PFSK-1 (cell line): ENCODE measurements around the gene SMIM9.

ENCODE experiments used
- FOXP2 ChIP-seq: optimal IDR thresholded peaks from 2 replicates; pipeline ENCODE3; 2011; ENCODE audit warnings: borderline replicate concordance, control low read depth, inconsistent platforms; ENCODE audit not compliant: insufficient read depth; ENCODE audit errors: extremely low read length, extremely low read depth
- POLR2AphosphoS5 ChIP-seq: IDR thresholded peaks from 2 replicates; pipeline ENCODE4 v1.6.1; 2012; ENCODE audit warnings: low read depth, mild to moderate bottlenecking, control low read depth, low read length, moderate library complexity
- SIN3A ChIP-seq: IDR thresholded peaks from 2 replicates; pipeline ENCODE4 v1.6.1; 2012; ENCODE audit warnings: mild to moderate bottlenecking, low read length, moderate library complexity, borderline replicate concordance; ENCODE audit not compliant: insufficient read depth
- TAF1 ChIP-seq: IDR thresholded peaks from 2 replicates; pipeline ENCODE4 v1.6.1; 2012; ENCODE audit warnings: low read length, control low read depth, borderline replicate concordance; ENCODE audit not compliant: insufficient read depth
- TF ChIP-seq, protein P1 (sequence below), 2 experiments: IDR thresholded peaks; 2 replicates each; pipeline versions ENCODE4 v1.6.1 to v1.8.0; 2011 to 2012; ENCODE audit warnings: low read depth in 2 of 2, low read length in 2 of 2, control low read depth in 1 of 2, inconsistent platforms in 1 of 2, mild to moderate bottlenecking in 1 of 2, moderate library complexity in 1 of 2; ENCODE audit not compliant: insufficient read depth in 1 of 2

The SMIM9 gene

GRCh38 chrX:154836163-154836562 is 1.7 kb upstream of the SMIM9 start:
- TF ChIP-seq SIN3A: no peak
- TF ChIP-seq, protein P1, sequence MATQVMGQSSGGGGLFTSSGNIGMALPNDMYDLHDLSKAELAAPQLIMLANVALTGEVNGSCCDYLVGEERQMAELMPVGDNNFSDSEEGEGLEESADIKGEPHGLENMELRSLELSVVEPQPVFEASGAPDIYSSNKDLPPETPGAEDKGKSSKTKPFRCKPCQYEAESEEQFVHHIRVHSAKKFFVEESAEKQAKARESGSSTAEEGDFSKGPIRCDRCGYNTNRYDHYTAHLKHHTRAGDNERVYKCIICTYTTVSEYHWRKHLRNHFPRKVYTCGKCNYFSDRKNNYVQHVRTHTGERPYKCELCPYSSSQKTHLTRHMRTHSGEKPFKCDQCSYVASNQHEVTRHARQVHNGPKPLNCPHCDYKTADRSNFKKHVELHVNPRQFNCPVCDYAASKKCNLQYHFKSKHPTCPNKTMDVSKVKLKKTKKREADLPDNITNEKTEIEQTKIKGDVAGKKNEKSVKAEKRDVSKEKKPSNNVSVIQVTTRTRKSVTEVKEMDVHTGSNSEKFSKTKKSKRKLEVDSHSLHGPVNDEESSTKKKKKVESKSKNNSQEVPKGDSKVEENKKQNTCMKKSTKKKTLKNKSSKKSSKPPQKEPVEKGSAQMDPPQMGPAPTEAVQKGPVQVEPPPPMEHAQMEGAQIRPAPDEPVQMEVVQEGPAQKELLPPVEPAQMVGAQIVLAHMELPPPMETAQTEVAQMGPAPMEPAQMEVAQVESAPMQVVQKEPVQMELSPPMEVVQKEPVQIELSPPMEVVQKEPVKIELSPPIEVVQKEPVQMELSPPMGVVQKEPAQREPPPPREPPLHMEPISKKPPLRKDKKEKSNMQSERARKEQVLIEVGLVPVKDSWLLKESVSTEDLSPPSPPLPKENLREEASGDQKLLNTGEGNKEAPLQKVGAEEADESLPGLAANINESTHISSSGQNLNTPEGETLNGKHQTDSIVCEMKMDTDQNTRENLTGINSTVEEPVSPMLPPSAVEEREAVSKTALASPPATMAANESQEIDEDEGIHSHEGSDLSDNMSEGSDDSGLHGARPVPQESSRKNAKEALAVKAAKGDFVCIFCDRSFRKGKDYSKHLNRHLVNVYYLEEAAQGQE (IDR thresholded peaks at IDR 0.05; ENCODE audit: insufficient read depth in 1 of 2, low read depth in 2 of 2, low read length in 2 of 2): no peak
- no peak for TF ChIP-seq FOXP2
- TF ChIP-seq POLR2AphosphoS5: no peak
- TF ChIP-seq TAF1: no peak

GRCh38 chrX:154833746-154834274 is 652 bp downstream of the SMIM9 start:
- no peak for TF ChIP-seq SIN3A
- no peak for TF ChIP-seq TAF1
- no peak for TF ChIP-seq FOXP2
- TF ChIP-seq, protein P1 (IDR thresholded peaks at IDR 0.05; ENCODE audit: insufficient read depth in 1 of 2, low read depth in 2 of 2, low read length in 2 of 2): no peak

DNA sequence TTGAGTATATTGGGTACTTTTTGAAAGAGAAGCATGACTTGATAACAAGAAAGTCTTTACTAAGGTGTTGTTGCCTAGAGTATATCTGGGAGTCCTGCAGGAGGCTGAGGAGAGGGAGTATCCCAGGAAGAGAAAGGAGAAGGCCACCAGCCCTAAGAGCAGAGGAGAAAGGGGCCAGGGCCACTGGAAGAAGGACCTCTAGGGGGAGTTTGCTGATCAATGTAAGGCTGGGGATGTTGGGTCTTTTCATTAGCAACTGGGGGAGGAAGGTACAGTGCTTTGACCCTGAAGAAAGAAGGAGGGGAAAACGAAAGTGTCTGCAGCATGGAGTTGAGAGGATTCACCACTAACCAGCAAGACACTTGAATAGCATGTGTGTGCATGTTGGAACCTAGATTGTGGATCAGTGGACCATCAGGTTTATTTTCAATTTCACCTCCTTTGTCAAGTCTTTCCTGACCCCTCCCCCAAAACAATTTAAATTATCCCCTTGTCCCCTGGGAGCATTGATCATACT is 4.5 kb downstream of the SMIM9 start:
- TF ChIP-seq FOXP2: no peak
- no peak for TF ChIP-seq POLR2AphosphoS5
- no peak for TF ChIP-seq TAF1
- no peak for TF ChIP-seq SIN3A
- TF ChIP-seq, protein P1 (IDR thresholded peaks at IDR 0.05; ENCODE audit: insufficient read depth in 1 of 2, low read depth in 2 of 2, low read length in 2 of 2): no peak

DNA sequence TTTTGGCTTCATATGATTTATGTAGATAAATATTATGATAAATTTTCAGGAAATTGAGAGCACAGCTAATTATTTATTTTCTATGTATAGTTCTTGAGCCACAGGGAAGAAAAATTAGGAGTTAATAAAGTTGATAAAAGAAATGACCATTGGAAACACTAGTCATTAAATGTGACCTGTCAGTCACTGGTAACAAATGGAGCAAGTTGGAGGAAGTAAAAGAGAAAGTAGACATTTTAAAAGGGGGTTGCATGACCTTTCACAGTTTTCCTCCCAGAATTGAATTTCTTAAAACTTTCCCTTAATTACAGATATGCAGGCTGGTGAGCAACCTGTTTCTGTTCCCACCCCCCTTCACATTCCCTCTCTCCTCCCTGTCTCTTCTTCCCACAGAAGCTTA is 5.3 kb downstream of the SMIM9 start:
- TF ChIP-seq, protein P1 (IDR thresholded peaks at IDR 0.05; ENCODE audit: insufficient read depth in 1 of 2, low read depth in 2 of 2, low read length in 2 of 2): no peak
- TF ChIP-seq TAF1: no peak
- no peak for TF ChIP-seq POLR2AphosphoS5
- no peak for TF ChIP-seq SIN3A
- TF ChIP-seq FOXP2: no peak

DNA sequence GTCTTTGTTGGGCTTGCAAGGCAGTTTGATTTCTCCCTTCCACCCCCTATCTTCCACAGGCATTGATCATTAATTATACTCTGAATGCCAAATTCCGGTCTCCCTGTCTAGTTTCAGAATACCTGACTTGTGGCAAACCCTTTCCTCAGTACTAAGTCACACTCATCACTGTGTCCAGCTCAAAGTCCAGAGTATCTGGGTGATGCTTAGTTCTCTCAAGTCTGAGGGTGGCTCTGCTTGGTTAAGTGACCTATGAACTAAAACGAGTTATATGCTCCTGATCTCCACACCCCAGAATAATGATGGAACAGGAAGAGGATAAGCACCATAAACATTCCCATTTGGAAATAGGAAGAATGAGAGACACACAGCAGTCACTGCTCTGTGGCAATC is 6.5 kb downstream of the SMIM9 start:
- no peak for TF ChIP-seq TAF1
- no peak for TF ChIP-seq SIN3A
- no peak for TF ChIP-seq POLR2AphosphoS5
- TF ChIP-seq, protein P1 (IDR thresholded peaks at IDR 0.05; ENCODE audit: insufficient read depth in 1 of 2, low read depth in 2 of 2, low read length in 2 of 2): no peak
- TF ChIP-seq FOXP2: no peak
